ENCODE data around the gene TTLL8.

TTLL8 gene

GRCh38 chr22:50082961-50083461 is 24.9 kb upstream of the TTLL8 start:
- DNase-seq = no peak

DNA sequence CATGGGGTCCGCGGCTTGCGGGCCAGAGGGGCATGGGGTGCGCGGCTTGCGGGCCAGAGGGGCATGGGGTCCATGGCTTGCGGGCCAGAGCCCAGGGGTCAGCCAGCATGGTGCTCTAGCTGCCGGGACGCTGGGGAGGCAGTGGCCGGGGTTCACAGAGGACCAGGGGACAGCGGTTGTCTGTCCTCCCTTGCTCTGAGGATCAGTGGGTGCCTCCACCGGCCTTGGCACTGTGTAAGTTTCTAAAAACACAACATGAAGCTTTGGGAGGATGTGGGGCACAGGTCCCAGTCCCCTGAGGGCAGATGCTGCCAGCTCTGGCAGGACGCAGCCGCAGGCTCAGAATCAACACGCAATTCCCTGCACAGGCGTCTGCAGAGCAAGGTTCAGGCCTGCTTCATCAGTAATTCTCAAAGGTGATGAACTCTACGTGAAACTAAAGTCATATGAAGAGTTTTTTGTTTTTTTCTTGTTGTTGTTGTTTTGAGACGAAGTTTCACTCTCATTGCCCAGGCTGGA is 24.2 kb upstream of the TTLL8 start:
- no peak for DNase-seq

GRCh38 chr22:50081426-50082196 is 23.5 kb upstream of the TTLL8 start:
- no peak for DNase-seq

DNA sequence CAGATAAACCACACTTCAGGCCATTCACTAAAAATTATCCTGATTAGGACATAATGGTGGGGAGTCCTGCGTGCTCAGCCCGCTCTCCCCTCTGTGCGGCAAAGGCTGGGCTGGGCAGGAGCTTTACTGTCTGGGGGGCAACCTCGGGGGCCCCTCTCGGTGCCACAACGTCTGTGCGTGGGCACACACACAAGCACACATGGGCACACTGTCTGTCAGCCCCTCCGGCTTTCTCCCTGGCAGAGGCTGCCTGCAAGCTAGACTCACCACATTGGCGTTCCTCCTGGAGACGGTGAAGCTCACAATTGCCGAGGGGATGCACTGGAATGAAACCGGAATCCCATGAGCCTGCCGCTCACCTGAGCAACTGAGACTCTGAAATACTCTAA is 22.0 kb upstream of the TTLL8 start:
- DNase-seq = no peak

DNA sequence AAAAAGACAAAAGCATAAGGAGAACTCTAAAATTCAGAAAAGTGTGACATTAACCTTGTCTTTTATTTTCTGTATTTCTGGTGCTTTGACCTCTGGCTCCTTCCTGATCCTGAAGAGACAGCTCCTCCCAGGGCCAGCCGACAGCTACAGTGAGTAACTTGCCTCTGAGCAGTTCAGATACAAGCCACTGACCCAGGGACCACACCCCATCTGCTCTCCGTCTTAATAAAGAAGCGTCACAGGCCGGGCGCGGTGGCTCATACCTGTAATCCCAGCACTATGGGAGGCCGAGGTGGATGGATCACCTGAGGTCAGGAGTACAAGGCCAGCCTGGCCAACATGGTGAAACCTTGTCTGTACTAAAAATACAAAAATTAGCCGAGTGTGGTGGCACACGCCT is 20.7 kb upstream of the TTLL8 start:
- DNase-seq = no peak

GRCh38 chr22:50078246-50078645 is 20.1 kb upstream of the TTLL8 start:
- DNase-seq = no peak

GRCh38 chr22:50076646-50077535 is 18.8 kb upstream of the TTLL8 start:
- DNase-seq = no peak

DNA sequence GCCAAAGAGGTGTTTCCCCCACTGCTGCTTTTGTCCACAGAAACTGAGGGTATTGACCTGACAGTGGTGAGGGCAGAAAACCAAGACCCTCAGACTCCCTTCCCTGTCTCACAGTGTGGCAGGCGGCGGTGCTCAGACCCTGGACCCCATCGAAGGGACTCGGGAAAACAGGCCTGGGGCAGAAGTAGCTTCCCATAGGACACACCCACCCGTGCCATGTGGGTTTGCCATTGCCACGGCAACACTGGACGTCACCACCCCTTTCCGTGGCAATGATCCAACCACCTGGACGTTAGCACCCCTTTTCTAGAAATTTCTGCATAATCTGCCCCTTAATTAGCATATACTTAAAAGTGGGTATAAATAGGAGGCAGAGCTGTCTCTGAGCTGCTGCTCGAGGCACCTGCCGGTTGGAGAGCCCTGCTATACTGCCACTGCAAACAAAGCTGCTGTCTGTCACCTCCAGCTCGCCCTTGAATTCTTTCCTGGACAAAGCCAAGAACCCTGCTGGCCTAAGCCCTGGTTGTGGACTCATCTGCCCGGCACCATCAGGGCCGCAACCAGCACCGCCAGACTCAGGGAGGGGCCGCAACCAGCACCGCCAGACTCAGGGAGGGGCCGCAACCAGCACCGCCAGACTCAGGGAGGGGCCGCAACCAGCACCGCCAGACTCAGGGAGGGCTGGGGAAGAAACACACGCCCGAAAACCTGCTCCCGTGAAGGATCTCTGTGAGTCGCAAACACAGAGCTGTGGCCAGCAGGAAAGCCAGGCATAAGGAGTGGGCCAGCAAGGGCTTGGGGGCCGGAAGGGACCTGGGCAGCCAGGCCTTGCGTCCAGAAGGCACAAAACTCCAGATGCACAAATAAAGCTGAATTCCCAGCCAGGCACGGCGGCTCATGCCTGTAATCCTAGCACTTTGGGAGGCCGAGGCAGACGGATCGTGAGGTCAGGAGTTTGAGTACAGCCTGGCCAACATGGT is 16.7 kb upstream of the TTLL8 start:
- no peak for DNase-seq

DNA sequence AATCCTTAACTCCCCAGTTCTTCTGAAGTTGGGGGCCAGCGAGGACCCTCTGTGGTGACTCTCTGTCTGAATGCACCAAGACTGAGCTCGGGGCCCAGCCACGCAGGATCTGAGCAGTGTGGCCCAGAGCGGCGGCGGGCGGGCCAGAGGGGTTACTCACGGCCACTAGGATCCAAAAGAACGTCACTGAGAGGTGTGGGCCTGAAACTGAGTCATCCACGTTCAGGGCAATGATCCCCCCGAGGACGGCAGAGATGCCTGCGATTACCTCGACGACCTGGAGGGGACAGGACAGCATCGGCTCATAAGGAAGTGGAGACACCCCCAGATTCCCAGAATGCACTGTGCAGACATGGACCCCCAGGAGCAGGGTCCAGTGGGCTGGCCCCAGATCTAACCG is 16.0 kb upstream of the TTLL8 start:
- DNase-seq = no peak

- no peak for DNase-seq
These were observed 14.8 kb upstream of the TTLL8 start for GRCh38 chr22:50072714-50073538.

DNA sequence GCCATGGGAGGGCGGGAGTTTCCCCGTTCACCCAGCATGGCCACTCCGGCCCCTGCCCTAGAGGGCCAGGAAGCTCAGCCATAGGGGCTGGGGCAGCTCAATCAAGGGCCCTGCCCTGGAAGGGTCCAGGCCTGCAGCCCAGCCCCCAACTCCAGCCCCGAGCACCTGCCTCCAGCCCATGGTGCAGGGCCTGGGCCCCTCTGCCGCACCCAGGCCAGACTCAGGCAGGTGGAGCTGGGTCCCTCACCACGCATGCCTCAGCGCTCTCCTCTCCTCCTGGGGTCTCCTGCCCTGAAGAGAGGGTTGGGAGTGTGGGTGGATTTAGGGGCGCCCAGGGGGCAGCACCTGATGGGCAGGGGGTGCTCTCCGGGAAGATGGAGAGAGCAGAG is 14.1 kb upstream of the TTLL8 start:
- no peak for DNase-seq

DNA sequence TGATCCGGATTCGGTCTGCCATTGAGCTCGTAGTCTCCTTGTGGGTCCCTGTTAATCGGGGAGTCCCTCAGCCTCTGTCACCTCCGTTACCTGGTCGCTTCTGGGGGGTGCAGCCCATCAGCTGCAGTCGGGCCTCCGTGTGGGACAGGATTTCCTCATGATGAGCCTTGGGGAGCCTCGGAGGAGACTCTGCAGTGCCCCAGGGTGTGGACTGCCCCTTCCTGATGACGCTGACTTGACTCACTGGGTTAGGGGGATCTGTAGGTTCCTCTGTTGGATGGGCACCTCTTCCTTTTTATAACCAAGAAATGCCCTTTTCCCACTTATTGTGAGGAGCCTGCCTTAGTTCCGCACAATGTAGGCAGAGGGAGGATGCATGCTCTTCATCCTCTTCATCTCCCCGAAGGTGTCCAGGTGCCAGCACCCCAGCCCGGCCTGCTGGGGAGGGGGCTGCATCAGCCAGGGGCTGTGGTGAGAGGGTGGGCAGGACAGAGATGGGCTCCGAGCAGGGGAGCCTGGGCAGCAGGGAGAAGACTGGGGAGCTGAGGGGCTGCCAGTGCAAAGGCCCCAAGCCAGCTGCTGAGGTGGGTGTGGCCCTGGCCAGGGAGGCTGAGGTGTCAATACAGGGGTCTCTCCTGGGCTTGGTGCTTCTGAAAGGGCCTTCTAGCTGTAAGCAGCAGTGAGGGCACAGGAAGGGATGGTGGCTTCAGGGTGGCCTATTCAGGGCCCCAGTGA is 13.5 kb upstream of the TTLL8 start:
- no peak for DNase-seq

GRCh38 chr22:50070366-50070765 is 12.3 kb upstream of the TTLL8 start:
- DNase-seq = no peak

DNA sequence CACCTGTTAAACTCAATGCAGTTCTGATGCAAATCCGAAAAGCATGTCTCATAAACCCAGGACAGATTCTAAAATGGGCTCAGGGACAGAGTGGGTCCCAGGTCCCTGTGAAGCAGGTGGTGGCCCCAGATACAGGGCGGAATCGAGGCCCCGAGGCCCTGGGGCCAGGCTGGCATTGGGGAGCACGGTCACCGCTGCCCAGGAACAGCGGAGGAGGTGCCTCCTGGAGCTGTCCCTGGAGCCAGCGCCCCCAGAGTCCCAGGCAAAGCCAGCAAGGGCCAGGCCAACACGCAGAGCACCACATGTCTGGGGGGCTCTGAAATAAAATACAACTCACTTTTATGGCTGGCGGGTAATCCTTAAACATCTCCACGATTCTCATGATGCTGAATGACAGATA is 10.0 kb upstream of the TTLL8 start:
- no peak for DNase-seq

GRCh38 chr22:50067244-50067643 is 9.1 kb upstream of the TTLL8 start:
- no peak for DNase-seq

DNA sequence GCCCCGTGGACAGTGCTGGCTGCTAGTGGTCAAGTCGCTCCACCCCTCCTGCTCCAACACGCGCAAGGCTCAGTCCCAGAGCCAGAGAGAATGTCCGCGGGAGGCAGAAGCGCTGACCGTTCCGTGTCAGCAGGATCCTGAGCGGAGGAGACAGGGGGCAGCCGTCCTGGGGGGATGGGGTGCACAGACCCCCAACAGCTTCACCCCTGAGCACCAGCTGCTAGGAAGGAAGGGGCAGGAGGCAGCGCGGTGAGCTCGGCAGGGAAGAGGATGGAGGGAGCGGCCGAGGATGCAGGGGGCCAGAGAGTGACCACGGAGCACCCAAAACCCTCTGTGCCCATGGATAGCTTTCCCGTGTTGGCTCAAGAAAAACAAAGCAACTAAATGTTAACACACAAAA is 6.4 kb upstream of the TTLL8 start:
- no peak for DNase-seq

- DNase-seq = no peak
These were observed 5.7 kb upstream of the TTLL8 start for GRCh38 chr22:50063589-50064393.

- DNase-seq = no peak
These were observed 4.5 kb upstream of the TTLL8 start for GRCh38 chr22:50062509-50063135.

DNA sequence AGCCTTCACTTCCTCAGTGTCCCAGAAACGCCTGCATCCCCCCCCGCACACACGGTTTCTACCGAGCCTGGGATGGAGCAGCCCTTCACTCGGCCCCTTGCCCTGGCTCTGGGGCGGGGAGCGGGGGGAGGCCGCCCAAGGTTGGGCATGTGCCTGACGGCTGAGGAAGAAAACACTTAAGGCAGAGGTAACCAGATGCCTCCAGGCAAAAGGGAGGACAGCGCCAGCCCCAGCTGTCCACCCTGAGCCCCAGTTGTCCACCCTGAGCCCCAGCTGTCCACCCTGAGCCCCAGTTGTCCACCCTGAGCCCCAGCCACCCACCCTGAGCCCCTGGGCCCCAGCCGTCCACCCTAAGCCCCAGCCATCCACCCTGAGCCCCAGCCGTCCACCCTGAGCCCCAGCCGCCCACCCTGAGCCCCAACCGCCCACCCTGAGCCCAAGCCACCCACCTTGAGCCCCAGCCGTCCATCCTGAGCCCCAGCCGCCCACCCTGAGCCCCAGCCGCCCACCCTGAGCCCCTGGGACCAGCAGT is 3.8 kb upstream of the TTLL8 start:
- no peak for DNase-seq

Data from NCI-H1048 (cell line).